ENCODE data around the gene RAB8B.

Gene RAB8B

GRCh38 chr15:63188926-63189871, at the start of gene RAB8B:
RAB8B (plus strand) TSS chr15:63189606; CDS start chr15:63189625, 19 bp downstream.
- Histone ChIP-seq H3K27ac (ENCODE audit: low read length) (peak within 1 kb of the TSS; percentile 85; the same call in 1 of the 2 replicates), H3K9me3 (replicated peaks; ENCODE audit: insufficient read depth, low read length) (no peaks in the 10 kb centered on the region), H3K36me3 (replicated peaks; ENCODE audit: insufficient read depth, low read length) (no peaks in the 10 kb centered on the region), H3K9me2 (replicated peaks; ENCODE audit: insufficient read depth, low read length) (no peaks in the 10 kb centered on the region), H3K4me1 (ENCODE audit: low read length) (peaks cover 36% of the 10 kb centered on the region), H3K4me2 (ENCODE audit: low read depth, low read length) (peak within 1 kb of the TSS; percentile 95), H3K9ac (ENCODE audit: low read length) (peak within 1 kb of the TSS; percentile 70), H4K20me1 (ENCODE audit: insufficient read depth, low read length) (no peaks in the 10 kb centered on the region), H3F3A (ENCODE audit: insufficient read depth, low read length) (peaks cover 41% of the 10 kb centered on the region), H3K4me3 (ENCODE audit: low read length) (peak within 1 kb of the TSS; percentile 94), H3K79me2 (ENCODE audit: low read length) (peaks cover 38% of the 10 kb centered on the region), H2AFZ (ENCODE audit: low read length) (peak within 1 kb of the TSS; percentile 98), H3K27me3 (replicated peaks; ENCODE audit: insufficient read depth, low read length) (no peaks in the 10 kb centered on the region)
- peak; percentile 98 for DNase-seq
- TF ChIP-seq EZH2phosphoT487 (IDR thresholded peaks at IDR 0.05; ENCODE audit: low read length) = no peak
- no peak for TF ChIP-seq EZH2 (optimal IDR thresholded peaks at IDR 0.05; ENCODE audit: low read depth, low read length)
- no peak for TF ChIP-seq CTCF (IDR thresholded peaks at IDR 0.05; ENCODE audit: low read length)

DNA sequence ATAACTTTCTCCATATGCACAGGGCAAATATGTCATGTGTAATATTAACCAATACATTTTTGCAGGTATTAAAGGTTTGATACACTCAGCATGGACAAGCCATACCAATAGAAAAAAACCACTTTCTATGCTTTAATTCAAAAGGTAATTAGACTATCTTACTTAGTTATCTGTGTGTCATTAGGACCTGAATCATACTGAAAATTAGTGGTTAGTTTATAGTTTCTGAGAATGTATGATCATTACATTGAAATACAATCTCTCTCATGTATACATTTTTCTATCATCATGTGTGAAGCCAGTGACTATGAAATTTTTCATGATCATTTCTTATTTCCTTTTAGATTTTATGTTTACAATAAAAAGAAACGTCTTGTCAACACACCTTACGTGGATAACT, 48.5 kb upstream of the RAB8B start:
- Histone ChIP-seq H3K79me2 (ENCODE audit: low read length) (no peaks in the 10 kb centered on the region), H3K27ac (ENCODE audit: low read length) (no peak overlapping the region), H3K4me1 (ENCODE audit: low read length) (no peaks in the 10 kb centered on the region), H3F3A (ENCODE audit: insufficient read depth, low read length) (no peaks in the 10 kb centered on the region), H3K4me2 (ENCODE audit: low read depth, low read length) (no peak overlapping the region), H3K9ac (ENCODE audit: low read length) (no peak overlapping the region), H3K9me2 (replicated peaks; ENCODE audit: insufficient read depth, low read length) (no peaks in the 10 kb centered on the region), H3K27me3 (replicated peaks; ENCODE audit: insufficient read depth, low read length) (no peaks in the 10 kb centered on the region), H3K9me3 (replicated peaks; ENCODE audit: insufficient read depth, low read length) (no peaks in the 10 kb centered on the region), H3K4me3 (ENCODE audit: low read length) (no peak overlapping the region), H3K36me3 (replicated peaks; ENCODE audit: insufficient read depth, low read length) (no peaks in the 10 kb centered on the region), H2AFZ (ENCODE audit: low read length) (no peak overlapping the region), H4K20me1 (ENCODE audit: insufficient read depth, low read length) (no peaks in the 10 kb centered on the region)
- DNase-seq = no peak
- TF ChIP-seq EZH2phosphoT487 (IDR thresholded peaks at IDR 0.05; ENCODE audit: low read length) = no peak
- no peak for TF ChIP-seq CTCF (IDR thresholded peaks at IDR 0.05; ENCODE audit: low read length)
- no peak for TF ChIP-seq EZH2 (optimal IDR thresholded peaks at IDR 0.05; ENCODE audit: low read depth, low read length)

GRCh38 chr15:63145426-63145825, 44.0 kb upstream of the RAB8B start:
- no peak for DNase-seq
- TF ChIP-seq EZH2phosphoT487 (IDR thresholded peaks at IDR 0.05; ENCODE audit: low read length) (no peak), EZH2 (optimal IDR thresholded peaks at IDR 0.05; ENCODE audit: low read depth, low read length) (no peak), CTCF (IDR thresholded peaks at IDR 0.05; ENCODE audit: low read length) (no peak)

More at GRCh38 chr15:63145426-63145825, 44.0 kb upstream of the RAB8B start:
- no peak overlapping the region for H3K27ac ChIP-seq (ENCODE audit: low read length)
- no peaks in the 10 kb centered on the region for H3K9me3 ChIP-seq (replicated peaks; ENCODE audit: insufficient read depth, low read length)
- H3K27me3 ChIP-seq (replicated peaks; ENCODE audit: insufficient read depth, low read length) = no peaks in the 10 kb centered on the region
- no peaks in the 10 kb centered on the region for H3K9me2 ChIP-seq (replicated peaks; ENCODE audit: insufficient read depth, low read length)
- no peak overlapping the region for H3K4me2 ChIP-seq (ENCODE audit: low read depth, low read length)
- H3K9ac ChIP-seq (ENCODE audit: low read length) = no peak overlapping the region
- no peaks in the 10 kb centered on the region for H3K79me2 ChIP-seq (ENCODE audit: low read length)
- H3K4me1 ChIP-seq (ENCODE audit: low read length) = no peaks in the 10 kb centered on the region
- no peak overlapping the region for H3K4me3 ChIP-seq (ENCODE audit: low read length)
- no peak overlapping the region for H2AFZ ChIP-seq (ENCODE audit: low read length)
- H3K36me3 ChIP-seq (replicated peaks; ENCODE audit: insufficient read depth, low read length) = no peaks in the 10 kb centered on the region
- H3F3A ChIP-seq (ENCODE audit: insufficient read depth, low read length) = no peaks in the 10 kb centered on the region; the same call in 1 of the 2 replicates
- H4K20me1 ChIP-seq (ENCODE audit: insufficient read depth, low read length) = no peaks in the 10 kb centered on the region

Measured in MM.1S (cell line).